Adrenal gland (tissue), 12 donors: ENCODE results near the gene NEBL. TPM values are rescaled to one million over a fixed set of nuclear protein-coding genes. Genes with fewer than 3 reads are reported as not detected.

Source experiments
- DNase-seq, 7 donors: peaks; one replicate each; pipeline ENCODE4 v3.0.0-alpha.2; 2019 to 2020
- H3K27ac ChIP-seq, 5 donors: fragments of 200-600 bp; sonication (generic) in 4 of 5; 1 replicate in 3 of 5; 2 replicates in 2 of 5; pipeline versions ENCODE4 v1.5.1 to v1.8.0; 2016 to 2020; ENCODE audit warnings: mild to moderate bottlenecking in 1 of 5
- H3K27me3 ChIP-seq: fragments of 200-600 bp; 2 replicates; pipeline ENCODE4 v1.8.0; 2021
- H3K36me3 ChIP-seq, 2 donors: fragments of 200-600 bp; replicated peaks in 1 of 2; 1 replicate in 1 of 2; 2 replicates in 1 of 2; pipeline versions ENCODE4 v1.5.1 to v1.8.0; 2018 to 2022
- H3K4me1 ChIP-seq, 2 donors: fragments of 200-600 bp; replicated peaks in 1 of 2; 1 replicate in 1 of 2; 2 replicates in 1 of 2; pipeline versions ENCODE4 v1.5.1 to v1.8.0; 2018 to 2021
- H3K4me3 ChIP-seq, 4 donors: fragments of 200-600 bp; sonication (generic) in 3 of 4; one replicate each; pipeline ENCODE4 v1.5.1; 2016 to 2018
- H3K9me3 ChIP-seq, 3 donors: fragments of 200-600 bp; sonication (generic) in 1 of 3; replicated peaks in 1 of 3; 1 replicate in 2 of 3; 2 replicates in 1 of 3; pipeline versions ENCODE4 v1.5.1 to v1.8.0; 2016 to 2021
- CTCF ChIP-seq, 6 experiments: fragments of 450-650 bp in 4 of 6; fragments of 200-600 bp in 2 of 6; sonication (generic) in 1 of 6; IDR thresholded peaks; 1 replicate in 5 of 6; 2 replicates in 1 of 6; pipeline versions ENCODE4 v1.5.1 to v1.8.0; 2016 to 2021; ENCODE audit warnings: antibody characterized with exemption in 6 of 6, mild to moderate bottlenecking in 2 of 6, moderate library complexity in 1 of 6
- POLR2A ChIP-seq, 2 donors: fragments of 450-650 bp; IDR thresholded peaks; one replicate each; pipeline ENCODE4 v1.6.1; 2017; ENCODE audit warnings: antibody characterized with exemption in 2 of 2, mild to moderate bottlenecking in 2 of 2, moderate library complexity in 1 of 2
- WGBS, 4 donors: extraction: QIAGEN DNeasy Blood & Tissue Kit in 2 of 4; methylation state at CpG; one replicate each; pipeline versions ENCODE4 v1.1.5 to v1.1.7; 2013 to 2017; 5-methylcytosine and 5-hydroxymethylcytosine counted together
- intact Hi-C, 2 donors: fragments of 100-400 bp; cut with DNase I; formaldehyde crosslinking; loops; one replicate each; pipeline versions ENCODE4 v1.14.1 to v1.15.0; 2022 to 2023
- polyA plus RNA-seq, 3 donors: library from polyadenylated mRNA; stranded (reverse); fragments of 200-250 nt in 2 of 3; fragments of 350-450 nt in 1 of 3; fragmentation: Illumina TruSeq in 1 of 3; extraction: RNeasy Lipid Tissue Mini Kit (QIAGEN cat#74804) in 1 of 3; gene quantifications; one replicate each; pipeline ENCODE4 v1.2.3, GENCODE V29; 2013 to 2014
- total RNA-seq, 9 donors: library from RNA; depleted of rRNA in 4 of 9; stranded (reverse); fragments of >200 nt in 4 of 9; fragments of 120-200 nt in 1 of 9; fragmentation: NEBNext Ultra II Directional in 1 of 9; extraction: Animal tissue kit (Norgen Biotek cat#: 25700) in 1 of 9; gene quantifications; one replicate each; pipeline versions ENCODE4 v1.1.0 to v1.2.4, GENCODE V29; 2013 to 2023
- donor health status: healthy with polysubstance abuse.
- donor health status: Bipolar disorder and iron deficiency.
- donor health status: DM: yes; HTN: yes; CAD: no.
- donor health status: DM: no; HTN: no; CAD: no.
- donor health status: DM: no; HTN: no; CAD: no.
- donor health status: DM: yes; HTN: yes; CAD: no.

Gene NEBL
- total and polyA plus RNA-seq, 12 donors: 3.4 to 26.4 (median 7.2) TPM

- no peak overlapping the region for H3K27ac ChIP-seq
- no peaks in the 10 kb centered on the region for H3K27me3 ChIP-seq
- no peak for DNase-seq
- H3K36me3 ChIP-seq: no peaks in the 10 kb centered on the region
- 78 to 89% (median 86%) methylated on average over 5 of the region's 5 CpGs for WGBS, 4 donors
- TF ChIP-seq POLR2A (IDR thresholded peaks at IDR 0.05) (no peak), CTCF (IDR thresholded peaks at IDR 0.05) (no peak)
- intact Hi-C loops: no loop called here
- no peaks in the 10 kb centered on the region for H3K4me1 ChIP-seq
- H3K4me3 ChIP-seq: no peak overlapping the region
- no peaks in the 10 kb centered on the region for H3K9me3 ChIP-seq
These were observed 4.0 kb upstream of the NEBL start for GRCh38 chr10:20901110-20901509.

GRCh38 chr10:20898866-20899535 is 1.9 kb upstream of the NEBL start:
- no peaks in the 10 kb centered on the region for H3K27me3 ChIP-seq
- no peaks in the 10 kb centered on the region for H3K9me3 ChIP-seq
- H3K27ac ChIP-seq: no peak overlapping the region
- H3K4me3 ChIP-seq: no peak overlapping the region
- intact Hi-C loops: no loop called here
- TF ChIP-seq CTCF (IDR thresholded peaks at IDR 0.05): no peak
- no peak for TF ChIP-seq POLR2A (IDR thresholded peaks at IDR 0.05)
- 81 to 88% (median 86%) methylated on average over 3 of the region's 3 CpGs for WGBS, 4 donors
- H3K4me1 ChIP-seq: no peaks in the 10 kb centered on the region
- no peak for DNase-seq
- H3K36me3 ChIP-seq: no peaks in the 10 kb centered on the region

- intact Hi-C loops: no loop called here
- no peaks in the 10 kb centered on the region for H3K36me3 ChIP-seq
- H3K4me1 ChIP-seq: peaks cover 0 to 10% of the 10 kb centered on the region in 2 donors
- WGBS, 4 donors: 38 to 68% (median 62%) methylated on average over 1 of the region's 1 CpG
- H3K9me3 ChIP-seq: no peaks in the 10 kb centered on the region
- DNase-seq: no peak
- no peak overlapping the region for H3K27ac ChIP-seq
- TF ChIP-seq POLR2A (IDR thresholded peaks at IDR 0.05) (no peak), CTCF (IDR thresholded peaks at IDR 0.05) (no peak)
- H3K4me3 ChIP-seq: no peak overlapping the region
- no peaks in the 10 kb centered on the region for H3K27me3 ChIP-seq
These were observed 3.8 kb downstream of the NEBL start for GRCh38 chr10:20893297-20893696.

GRCh38 chr10:20892796-20893195 is 4.3 kb downstream of the NEBL start:
- WGBS, 4 donors: 75 to 80% (median 76%) methylated on average over 2 of the region's 2 CpGs
- no peak overlapping the region for H3K27ac ChIP-seq
- no peak for TF ChIP-seq POLR2A (IDR thresholded peaks at IDR 0.05)
- no peak for TF ChIP-seq CTCF (IDR thresholded peaks at IDR 0.05)
- no peaks in the 10 kb centered on the region for H3K36me3 ChIP-seq
- intact Hi-C loops: no loop called here
- no peaks in the 10 kb centered on the region for H3K9me3 ChIP-seq
- no peak overlapping the region for H3K4me3 ChIP-seq
- H3K4me1 ChIP-seq: peaks cover 0 to 10% of the 10 kb centered on the region in 2 donors
- H3K27me3 ChIP-seq: no peaks in the 10 kb centered on the region
- no peak for DNase-seq
